SH-SY5Y (cell line): ENCODE data around the gene HPGDS.

Source experiments
- GATA2 ChIP-seq: IDR thresholded peaks from 2 replicates; pipeline ENCODE4 v1.6.1; 2011; ENCODE audit warnings: mild to moderate bottlenecking, low read depth, low read length
- GATA3 ChIP-seq: IDR thresholded peaks from 2 replicates; pipeline ENCODE4 v1.6.1; 2011; ENCODE audit warnings: low read depth, mild to moderate bottlenecking, low read length, moderate library complexity

DNA sequence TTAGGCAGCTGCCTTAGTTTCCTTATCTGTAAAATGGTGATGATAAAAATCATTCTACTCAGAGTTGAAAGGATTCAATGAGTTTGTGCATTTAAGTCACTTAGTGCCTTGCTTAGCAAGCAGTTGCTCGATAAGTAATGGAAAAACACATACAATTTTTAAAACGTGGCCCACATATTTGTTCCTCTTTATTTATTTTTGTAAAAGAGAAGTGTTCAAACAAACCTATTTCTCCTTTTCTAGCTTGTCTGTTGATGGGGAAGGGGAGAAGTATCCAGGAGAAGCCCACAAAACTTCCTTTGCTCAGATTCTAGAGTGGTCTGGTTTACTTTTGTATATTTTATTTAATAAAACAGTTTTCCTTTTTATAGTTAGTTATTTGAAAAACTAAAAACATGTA lies 3.3 kb upstream of the HPGDS start:
- TF ChIP-seq GATA2 (no peak), GATA3 (no peak)
